ENCODE data around the gene MYO1B. TPM values are rescaled to one million over a fixed set of nuclear protein-coding genes. Genes with fewer than 3 reads are reported as not detected.
A peak's percentile ranks its signal among the peaks of the same experiment; 100 is the strongest.

Gene MYO1B
- total RNA-seq, 1 donor from 2014 or later, result 16.2 TPM

DNA sequence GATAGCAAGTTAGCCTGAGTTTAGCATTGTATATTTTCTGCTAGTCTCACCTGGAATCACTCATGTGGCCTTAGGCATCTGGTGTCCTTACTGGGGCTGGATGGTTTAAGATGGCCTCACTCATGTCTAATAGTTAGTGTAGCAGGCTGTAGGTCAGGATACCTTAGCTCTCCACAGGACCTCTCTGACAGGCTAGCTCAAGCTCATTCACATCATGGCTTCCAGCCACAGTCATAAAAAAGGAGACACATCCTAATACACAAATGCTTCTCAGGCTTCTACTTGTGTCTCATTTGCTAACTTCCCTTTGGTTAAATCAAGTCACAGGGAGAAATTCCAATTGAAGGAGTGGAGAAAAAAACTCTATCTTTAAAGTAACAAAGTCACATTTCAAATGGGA is 47.7 kb downstream of the MYO1B start:
- no peak overlapping the region for H3K27ac ChIP-seq (replicated peaks)
- TF ChIP-seq CTCF (IDR thresholded peaks at IDR 0.05; ENCODE audit: borderline replicate concordance), result no peak

DNA sequence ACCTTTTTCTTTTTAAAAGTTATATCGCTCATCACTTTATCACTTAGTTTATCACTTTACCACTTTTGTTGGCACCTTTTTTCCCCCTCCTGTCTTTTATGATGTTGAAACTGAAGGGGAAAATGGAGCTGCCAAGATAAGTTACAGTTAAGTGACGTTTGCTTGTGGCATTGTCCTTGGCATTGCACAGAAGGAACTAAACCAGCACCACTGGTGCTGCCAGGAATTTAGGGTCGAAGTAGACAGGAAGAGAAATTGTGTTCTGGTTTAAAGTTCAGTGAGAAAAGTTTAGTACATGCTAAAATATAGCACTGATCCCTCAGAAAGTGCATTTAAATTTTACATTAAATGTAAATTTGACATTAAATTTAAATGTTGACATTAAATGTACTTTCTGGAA is 49.9 kb downstream of the MYO1B start:
- peaks cover 62% of the 10 kb centered on the region for H3K4me1 ChIP-seq
- no peaks in the 10 kb centered on the region for H3K27me3 ChIP-seq (ENCODE audit: low read depth)
- no peak for DNase-seq
- H3K9me3 ChIP-seq (replicated peaks), result no peaks in the 10 kb centered on the region
- no peaks in the 10 kb centered on the region for H3K36me3 ChIP-seq
- no peak overlapping the region for H3K4me3 ChIP-seq
- intact Hi-C loops (cut with micrococcal nuclease), result no loop called here
- H3K27ac ChIP-seq (replicated peaks), result peak overlapping the region; percentile 46
- no peak for TF ChIP-seq CTCF (IDR thresholded peaks at IDR 0.05; ENCODE audit: borderline replicate concordance)

More for the DNA sequence above, 47.7 kb downstream of the MYO1B start:
- Histone ChIP-seq H3K4me1 (peaks cover 52% of the 10 kb centered on the region), H3K36me3 (no peaks in the 10 kb centered on the region), H3K4me3 (no peak overlapping the region), H3K9me3 (replicated peaks) (no peaks in the 10 kb centered on the region), H3K27me3 (ENCODE audit: low read depth) (no peaks in the 10 kb centered on the region)
- intact Hi-C loops (cut with micrococcal nuclease), result no loop called here
- DNase-seq, result no peak

DNA sequence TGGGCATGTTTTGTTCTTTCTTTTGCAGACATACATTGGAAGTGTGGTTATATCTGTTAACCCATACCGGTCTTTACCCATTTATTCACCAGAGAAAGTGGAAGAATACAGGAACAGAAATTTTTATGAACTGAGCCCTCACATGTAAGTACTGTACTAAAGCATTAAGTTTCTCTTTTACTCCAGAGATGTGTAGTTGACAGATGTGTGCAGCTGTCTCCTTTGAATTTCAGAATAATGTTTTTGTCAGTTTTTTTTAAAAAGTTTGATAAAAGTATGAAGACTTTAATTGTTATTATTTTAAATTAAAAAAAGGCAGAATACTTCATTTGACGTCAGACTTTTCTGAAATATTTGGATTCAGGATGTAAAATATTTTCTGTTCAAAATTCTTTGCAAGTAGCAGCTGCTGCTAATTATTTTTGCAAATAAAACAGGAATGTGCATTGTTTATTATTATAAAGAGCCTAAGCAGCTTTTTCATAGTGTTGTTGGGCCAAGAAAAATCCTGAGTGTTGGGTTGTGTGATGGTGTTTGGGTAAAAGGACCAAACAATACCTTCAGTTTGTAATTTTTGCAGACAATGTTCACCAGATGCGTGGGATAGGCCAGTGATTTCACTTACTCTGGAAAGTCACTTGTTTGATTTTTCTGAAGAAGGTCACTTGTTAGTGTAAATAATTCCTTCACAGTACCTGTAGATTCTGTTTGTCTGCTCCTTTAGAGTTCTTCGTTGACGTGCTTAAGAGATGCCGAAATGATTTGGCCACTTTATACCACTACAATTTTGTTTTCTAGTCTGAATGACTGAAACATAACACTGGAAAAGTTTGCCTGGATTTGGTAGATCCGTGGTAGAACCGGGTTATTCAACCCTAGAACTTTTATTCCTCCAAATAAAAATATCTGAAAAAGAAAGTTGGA is 51.1 kb downstream of the MYO1B start:
- Histone ChIP-seq H3K4me3 (no peak overlapping the region), H3K27me3 (ENCODE audit: low read depth) (no peaks in the 10 kb centered on the region), H3K9me3 (replicated peaks) (no peaks in the 10 kb centered on the region), H3K36me3 (no peaks in the 10 kb centered on the region), H3K27ac (replicated peaks) (peak overlapping the region; percentile 46), H3K4me1 (peaks cover 52% of the 10 kb centered on the region)
- DNase-seq, result no peak
- TF ChIP-seq CTCF (IDR thresholded peaks at IDR 0.05; ENCODE audit: borderline replicate concordance), result no peak
- intact Hi-C loops (cut with micrococcal nuclease), result no loop called here

GRCh38 chr2:191297033-191297432 is 51.8 kb downstream of the MYO1B start:
- intact Hi-C loops (cut with micrococcal nuclease), result no loop called here
- Histone ChIP-seq H3K9me3 (replicated peaks) (no peaks in the 10 kb centered on the region), H3K36me3 (no peaks in the 10 kb centered on the region), H3K4me1 (peaks cover 49% of the 10 kb centered on the region), H3K27me3 (ENCODE audit: low read depth) (no peaks in the 10 kb centered on the region), H3K4me3 (no peak overlapping the region), H3K27ac (replicated peaks) (peak overlapping the region; percentile 46)
- no peak for TF ChIP-seq CTCF (IDR thresholded peaks at IDR 0.05; ENCODE audit: borderline replicate concordance)
- no peak for DNase-seq

DNA sequence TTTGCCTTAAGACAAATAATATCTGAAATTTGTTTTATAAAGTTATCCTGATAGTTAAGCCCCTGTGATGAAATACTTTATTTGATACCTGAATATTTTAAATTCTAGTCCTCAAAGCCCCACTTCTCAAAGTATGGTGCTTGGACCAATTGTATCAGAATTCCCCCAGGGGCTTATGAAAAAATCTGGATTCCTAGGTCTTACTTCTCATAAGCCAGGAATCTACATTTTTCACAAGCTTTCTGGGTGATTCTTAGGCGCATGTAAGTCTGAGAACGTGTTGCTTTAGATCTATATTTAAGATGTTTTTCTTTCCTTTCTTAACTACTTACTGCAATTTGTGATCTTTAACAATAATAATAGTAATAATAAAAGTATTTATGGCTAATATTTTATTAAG is 53.1 kb downstream of the MYO1B start:
- Histone ChIP-seq H3K4me3 (no peak overlapping the region), H3K27ac (replicated peaks) (peak overlapping the region; percentile 46), H3K4me1 (peaks cover 57% of the 10 kb centered on the region), H3K27me3 (ENCODE audit: low read depth) (no peaks in the 10 kb centered on the region), H3K9me3 (replicated peaks) (no peaks in the 10 kb centered on the region), H3K36me3 (no peaks in the 10 kb centered on the region)
- intact Hi-C loops (cut with micrococcal nuclease), result no loop called here
- no peak for TF ChIP-seq CTCF (IDR thresholded peaks at IDR 0.05; ENCODE audit: borderline replicate concordance)
- DNase-seq, result no peak
